A172 (cell line): ENCODE results near the gene SLC22A6. TPM values are rescaled to one million over a fixed set of nuclear protein-coding genes. Genes with fewer than 3 reads are reported as not detected.
"Not testable (repeated sequence)": the region's sequence is repeated elsewhere in the genome, so short reads cannot be mapped to it uniquely, and the experiment has no call there.

Experiments
- DNase-seq: peaks from one replicate; pipeline ENCODE4 v3.0.0-alpha.2; 2015; ENCODE audit warnings: low spot score
- total RNA-seq: library from RNA; depleted of rRNA; stranded (reverse); fragments of >200 nt; shearing (Covaris generic); gene quantifications from 2 replicates; pipeline ENCODE4 v1.2.3, GENCODE V29; 2014

The SLC22A6 gene
- total RNA-seq, 1 experiment from 2014 or later = not detected

DNA sequence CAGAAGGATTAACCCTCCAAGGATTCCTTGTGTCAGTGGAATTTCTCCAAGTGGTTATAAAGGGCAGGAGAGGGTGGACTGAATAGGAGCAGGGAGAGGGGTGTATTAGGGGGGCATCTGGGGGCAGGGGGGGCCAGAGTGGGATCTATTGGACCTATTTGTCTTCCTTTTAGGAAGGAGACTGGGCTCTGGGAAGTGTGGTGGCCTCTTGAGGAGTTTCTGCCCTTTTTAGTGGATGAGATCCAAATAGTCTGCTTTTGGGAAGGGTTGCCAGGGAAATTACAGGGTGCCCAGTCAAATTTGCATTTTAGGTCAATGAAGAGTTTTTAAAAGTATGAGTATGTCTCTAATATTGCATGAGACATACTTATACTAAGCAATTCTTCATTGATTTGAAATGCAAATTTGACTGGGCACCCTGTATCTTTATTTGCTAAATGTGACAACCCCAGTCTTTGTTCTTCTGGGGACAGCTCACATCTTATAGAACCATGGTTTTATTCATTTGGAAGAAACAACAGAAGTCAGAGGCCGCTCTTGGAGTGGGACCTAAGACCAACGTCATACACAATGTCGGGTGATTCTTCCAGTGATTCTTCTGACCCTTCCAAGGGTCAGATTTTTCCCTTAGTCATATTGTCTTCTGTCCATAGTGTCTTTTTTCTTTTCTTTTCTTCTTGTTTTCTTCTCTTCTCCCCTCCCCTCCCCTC lies 429 bp upstream of the SLC22A6 start:
- no peak for DNase-seq

DNA sequence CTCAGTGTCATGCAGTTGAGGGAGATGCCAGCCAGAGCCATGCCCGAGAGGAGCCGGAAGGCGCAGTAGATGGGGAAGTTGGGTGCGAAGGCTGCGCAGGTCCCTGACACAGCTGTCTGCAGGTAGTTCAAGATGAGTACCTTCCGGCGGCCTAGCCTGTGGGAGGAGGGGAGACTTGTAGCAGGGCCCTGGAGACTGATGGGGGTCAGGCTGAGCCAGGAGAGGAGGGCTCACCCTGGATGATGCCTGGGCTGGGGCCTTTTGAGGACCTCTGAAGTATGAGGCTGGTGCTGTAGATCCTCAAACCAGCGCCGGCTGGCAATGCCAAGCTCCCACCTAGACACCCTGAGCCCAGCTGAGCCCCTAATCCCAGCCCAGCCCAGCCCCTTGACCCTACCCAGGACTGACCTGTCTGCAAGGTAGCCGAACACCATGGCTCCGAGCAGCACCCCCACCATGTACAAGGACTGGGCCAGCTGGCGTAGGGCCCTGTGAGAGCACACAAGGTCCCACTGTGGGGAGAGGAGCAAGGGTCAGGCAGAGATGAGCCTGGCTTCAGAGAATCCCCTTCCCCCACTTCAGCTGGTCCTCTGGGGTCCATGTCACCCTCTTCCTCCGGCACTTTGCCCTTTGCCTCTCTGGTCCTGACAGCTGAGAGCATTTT lies 1.1 kb downstream of the SLC22A6 start:
- no peak for DNase-seq

DNA sequence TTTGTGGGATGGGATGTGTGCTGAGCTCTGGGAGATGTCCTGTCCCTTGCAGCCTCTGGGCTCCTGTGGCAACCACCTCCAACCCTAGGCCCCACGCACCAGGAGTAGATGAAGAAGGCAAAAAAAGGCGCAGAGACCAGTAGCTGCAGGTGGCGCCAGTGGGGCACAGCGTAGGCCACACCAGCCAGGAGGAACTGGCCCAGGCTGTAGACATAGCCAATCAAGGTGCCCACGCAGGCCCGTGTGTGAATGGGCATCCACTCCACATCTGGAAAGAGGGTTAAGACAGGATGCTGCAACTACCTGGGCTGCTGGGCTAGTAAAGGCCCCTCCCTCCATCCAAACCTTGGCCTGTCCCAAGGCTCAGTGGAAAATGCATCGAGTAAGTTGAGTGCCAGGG lies 3.0 kb downstream of the SLC22A6 start:
- DNase-seq = no peak

DNA sequence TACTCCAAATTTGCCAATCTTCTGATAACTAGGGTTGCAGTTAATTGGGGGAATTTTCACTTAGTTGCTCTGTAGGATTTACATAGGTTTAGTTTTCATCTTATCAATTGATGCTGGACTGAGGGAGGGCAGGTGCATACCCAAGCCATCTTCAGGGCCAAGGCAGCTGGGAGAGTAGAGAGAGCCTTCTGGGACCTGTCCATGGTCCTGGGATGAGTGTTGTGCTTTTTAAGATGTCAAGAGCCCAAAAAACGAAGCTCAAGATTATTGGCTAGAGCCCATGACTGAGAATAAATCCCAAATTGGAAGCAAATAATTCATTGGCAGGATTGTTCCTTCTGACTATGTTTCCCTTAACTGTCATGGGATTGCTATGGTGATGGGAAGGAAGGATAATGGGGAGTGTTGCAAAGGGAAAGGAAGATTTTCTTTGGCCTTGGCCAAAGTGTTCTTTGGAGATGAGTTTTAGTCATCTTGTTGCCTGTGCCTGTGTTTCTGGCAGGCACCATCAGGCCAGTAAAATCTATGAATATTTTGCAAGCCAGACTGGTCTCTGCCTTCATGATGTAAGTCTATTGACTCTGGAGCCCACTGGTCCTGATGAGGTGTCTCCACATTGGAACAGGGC lies 4.5 kb downstream of the SLC22A6 start:
- DNase-seq = peak; percentile 15

DNA sequence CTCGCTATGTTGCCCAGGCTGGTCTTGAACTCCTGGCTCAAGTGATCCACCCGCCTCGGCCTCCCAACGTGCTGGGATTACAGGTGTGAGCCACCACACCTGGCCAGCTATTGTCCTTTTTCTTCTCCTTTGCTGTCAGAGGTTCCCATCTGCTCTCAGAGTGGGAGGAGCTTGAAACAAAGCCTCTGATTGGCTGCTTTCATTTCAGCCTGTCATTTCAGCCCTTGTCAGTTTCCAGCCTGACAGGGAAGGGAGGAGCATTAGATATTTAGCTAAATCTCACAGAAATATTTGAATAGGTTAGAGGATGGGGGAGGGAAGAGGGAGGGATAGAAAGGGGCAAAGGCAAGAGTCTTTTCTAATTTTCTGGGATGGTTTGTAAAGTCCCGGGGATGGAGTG lies 8.7 kb downstream of the SLC22A6 start:
- no peak for DNase-seq

DNA sequence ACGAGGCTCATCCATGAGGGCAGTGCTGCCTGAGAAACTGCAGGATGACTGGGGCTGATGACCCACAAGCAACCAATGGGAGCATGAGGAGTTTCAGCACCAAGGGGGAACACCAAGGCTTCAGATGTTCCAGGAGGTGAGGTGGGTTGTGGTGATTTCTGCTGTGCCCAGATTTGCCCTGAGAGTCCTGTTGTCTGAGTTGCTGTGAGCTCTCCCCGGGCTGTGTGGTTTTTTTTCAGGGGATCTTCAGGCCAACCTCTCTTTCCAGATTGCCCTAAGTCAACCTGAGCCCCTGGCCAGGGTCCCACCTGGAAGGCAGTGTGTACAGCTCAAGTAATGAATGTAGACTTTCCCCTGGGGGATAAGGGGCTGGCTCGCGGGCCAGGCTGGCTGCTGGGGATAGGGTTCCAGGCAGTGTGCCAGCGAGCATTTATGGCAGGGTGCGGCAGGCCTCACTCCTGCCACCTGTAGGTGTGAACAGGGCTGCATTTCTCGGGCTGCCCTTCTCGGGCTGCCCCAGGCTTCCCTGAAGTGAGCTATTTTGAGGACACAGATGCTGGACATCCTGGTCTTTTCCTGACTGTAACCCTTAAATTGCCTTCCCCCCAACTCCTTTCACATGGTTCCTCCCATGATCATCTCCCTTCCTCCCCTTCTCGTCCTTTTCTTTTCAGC lies 9.8 kb downstream of the SLC22A6 start:
- DNase-seq = peak; percentile 40

DNA sequence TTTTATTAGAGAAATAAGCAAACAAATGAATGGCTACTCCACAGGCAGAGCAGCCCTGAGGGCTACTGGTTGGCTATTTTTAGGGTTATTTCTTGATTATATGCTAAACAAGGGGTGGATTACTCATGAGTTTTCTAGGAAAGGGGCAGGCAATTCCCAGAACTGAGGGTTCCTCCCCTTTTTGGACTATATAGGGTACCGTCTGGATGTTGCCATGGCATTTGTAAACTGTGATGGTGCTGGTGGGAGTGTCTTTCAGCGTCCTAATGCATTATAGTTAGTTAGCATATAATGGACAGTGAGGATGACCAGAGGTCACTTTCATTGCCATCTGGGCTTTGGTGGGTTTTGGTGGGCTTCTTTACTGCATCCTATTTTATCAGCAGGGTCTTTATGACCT lies 19.2 kb downstream of the SLC22A6 start:
- DNase-seq = no peak

DNA sequence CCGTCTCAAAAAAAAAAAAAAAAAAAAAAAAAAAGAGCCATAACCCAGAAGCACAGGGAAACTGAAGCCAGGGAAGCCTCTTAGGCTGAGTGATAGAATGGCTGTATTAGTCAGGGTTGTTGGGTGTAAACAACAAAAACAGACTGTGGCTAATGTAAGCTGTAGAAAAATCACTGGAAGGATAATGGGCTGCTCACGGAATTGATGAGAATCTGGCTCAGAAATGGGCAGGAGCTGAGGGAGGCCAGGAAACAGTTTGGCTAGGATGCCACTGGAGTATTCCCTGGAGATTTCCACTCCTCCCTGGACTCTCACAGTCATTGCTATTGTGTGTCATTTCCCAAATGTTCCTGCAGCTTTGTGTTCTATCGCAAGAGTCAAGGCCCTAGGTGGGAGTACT lies 22.4 kb downstream of the SLC22A6 start:
- DNase-seq = no peak

DNA sequence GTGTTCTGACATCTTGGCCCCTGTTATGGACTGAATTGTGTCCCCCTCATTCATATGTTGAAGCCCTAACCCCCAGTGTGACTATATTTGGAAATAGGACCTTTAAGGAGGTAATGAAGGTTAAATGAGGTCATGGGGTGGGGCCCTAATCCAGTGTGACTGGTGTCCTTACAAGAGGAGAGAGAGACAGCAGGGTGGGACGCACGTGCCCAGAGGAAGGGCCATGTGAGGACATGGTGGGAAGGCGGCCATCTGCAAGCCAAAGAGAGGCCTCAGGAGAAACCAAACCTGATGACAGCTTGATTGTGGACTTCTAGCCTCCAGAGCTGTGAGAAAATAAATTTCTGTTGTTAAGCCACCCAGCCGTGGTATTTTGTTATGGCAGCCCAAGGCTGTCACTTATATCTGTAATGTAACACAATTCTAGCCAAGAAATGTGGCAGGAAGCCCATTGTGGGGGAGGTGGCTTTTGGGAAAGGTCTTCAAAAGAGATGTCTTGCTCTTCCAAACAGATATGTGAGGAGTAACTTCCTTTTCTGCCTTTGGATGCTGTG lies 23.7 kb downstream of the SLC22A6 start:
- no peak for DNase-seq

DNA sequence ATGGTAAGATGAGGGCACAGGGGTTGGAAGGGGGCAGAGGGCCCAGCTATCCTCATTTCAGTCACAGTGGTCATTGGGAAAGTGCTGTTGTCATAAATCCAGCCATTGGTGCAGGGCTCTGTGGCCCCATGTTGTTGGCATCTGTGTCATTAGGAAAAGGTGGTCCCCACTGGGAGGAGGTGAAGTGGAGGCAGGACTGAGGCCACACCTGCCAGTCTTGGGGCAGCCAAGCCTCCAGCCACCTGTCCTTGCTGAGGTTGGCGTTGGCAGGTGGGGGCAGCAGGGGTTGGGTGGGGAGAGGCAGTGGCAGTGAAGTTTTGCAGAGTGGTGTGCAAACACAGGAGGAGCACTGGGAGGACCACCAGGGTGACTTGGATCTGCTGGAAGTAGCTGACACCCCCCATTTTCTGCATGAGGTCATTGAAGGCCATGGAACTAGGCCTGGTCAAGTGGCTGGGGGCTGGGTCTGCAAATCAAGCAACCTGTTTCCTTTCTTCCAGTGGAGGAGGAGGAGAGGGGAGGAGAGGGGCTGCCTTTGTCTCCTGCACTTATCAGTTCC lies 25.3 kb downstream of the SLC22A6 start:
- DNase-seq = no peak

DNA sequence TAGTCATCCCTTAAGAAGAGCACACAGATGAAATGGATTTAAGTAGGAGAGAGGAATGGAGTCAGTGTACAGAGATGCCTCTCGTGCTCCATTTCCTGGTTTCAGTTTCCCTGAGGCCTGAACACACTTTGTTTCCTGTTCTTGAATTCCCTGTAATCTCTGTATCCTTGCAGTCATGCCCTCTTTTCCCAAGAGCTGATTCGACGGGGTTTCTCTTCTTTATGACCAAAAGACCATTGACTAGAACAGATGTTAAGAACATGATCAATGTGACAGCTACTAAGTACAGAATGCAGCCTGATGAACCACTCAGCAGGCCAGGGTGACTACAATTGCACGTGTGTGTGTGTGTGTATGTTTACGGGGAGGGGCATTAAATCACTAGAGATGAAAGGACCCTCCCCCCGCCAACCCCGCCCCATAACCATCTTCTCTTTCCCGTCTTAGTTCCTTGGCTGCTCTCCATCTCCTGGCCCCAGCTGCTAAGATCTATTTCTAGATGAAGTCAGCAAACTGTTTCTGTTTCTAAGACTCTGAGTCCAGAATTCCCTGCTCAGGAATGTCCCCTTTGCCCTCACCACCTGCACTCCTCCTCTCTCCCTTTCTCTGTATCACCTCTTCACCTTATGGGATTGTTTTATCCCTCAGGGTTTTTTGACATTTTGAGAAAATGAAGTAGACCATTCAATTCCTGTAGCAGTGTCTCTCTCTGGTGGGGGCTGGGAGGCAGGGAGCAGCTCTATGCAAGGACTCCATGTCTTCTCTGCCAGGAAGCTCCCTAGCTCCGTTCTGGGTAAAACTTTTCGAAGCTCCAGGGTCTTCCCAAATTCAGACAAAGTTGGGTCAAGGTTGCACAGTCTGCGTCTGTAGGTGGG lies 26.0 kb downstream of the SLC22A6 start:
- DNase-seq = peak; percentile 70

DNA sequence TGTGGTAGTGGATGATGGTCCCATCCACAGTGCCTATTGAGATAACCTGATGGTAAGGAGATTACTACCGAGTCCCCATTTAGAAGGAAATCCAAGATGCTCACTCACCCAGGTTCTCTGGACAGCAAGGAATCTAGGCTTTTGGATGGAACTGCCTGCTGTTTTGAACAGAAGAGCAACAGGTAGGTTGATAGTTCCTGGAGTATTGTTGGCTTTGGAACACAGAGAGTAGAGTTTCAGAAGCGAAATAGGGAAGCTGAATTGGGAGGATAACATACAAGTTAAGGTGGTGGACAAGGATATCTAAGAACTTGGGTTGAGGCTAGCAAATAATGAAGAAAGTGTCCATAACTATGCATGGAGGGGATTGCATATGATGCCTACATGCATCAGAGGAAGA lies 27.6 kb downstream of the SLC22A6 start:
- no peak for DNase-seq

DNA sequence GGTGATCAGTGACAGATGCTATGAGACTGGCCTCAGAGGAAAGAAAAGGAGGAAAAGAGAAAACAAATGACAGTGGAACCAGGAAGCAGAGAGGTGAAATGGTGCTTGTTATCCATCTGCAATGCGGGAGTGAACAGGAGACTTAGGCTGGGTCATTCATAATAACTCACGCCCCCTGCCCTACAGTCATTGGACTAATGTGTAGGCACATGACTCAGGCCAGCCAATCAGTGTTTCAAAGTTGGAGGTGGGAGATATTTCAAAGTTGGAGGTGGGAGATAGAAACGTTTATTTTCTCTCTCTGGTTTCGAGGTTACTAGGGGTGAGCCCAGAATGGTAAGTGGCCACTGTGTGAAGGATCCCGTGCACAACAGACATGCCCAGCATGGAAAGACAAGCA lies 30.3 kb downstream of the SLC22A6 start:
- no peak for DNase-seq

DNA sequence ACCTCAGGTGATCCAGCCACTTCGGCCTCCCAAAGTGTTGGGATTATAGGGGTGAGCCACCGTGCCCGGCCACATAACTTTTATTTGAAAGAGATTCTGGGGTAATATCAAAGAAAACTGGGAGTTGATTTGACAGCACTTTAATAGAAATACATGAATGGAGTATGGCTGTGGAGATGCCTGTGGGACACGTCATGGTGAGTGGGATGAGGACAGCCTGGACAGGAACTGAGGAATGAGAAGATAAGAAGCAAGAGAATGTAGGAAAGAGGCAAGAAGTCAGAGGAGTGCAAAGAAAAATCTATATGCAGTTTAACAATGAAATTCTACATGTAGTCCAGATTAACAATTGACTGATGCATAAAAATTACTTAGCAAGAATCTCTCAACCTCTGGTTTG lies 31.0 kb downstream of the SLC22A6 start:
- no peak for DNase-seq

DNA sequence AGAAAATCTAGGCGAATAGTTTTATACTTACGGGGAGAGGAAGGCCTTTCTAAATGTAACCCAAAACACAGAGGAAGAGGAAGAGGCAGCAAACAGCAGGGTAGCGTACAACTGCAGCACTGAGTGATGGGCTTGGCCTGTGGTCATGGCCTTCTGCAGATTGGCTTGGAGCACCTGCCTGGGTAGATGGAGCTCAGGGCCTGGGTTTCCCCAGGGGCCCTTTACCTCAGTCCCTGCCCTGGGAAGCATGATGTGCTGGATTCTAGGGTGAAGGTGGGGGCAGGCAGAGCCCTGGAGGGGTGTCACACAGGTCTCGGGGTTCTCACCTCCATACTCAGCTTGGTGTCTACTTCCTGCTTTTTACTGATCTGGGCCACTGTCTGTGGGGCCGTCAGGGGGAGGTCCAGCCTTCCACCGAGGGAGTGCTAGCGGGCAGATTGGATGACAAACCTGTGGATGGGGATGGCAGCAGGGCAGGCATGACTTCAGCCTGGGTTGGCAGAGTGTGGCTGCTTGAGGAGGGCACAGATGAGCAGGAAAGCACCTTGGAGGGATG lies 35.9 kb downstream of the SLC22A6 start:
- DNase-seq = no peak

DNA sequence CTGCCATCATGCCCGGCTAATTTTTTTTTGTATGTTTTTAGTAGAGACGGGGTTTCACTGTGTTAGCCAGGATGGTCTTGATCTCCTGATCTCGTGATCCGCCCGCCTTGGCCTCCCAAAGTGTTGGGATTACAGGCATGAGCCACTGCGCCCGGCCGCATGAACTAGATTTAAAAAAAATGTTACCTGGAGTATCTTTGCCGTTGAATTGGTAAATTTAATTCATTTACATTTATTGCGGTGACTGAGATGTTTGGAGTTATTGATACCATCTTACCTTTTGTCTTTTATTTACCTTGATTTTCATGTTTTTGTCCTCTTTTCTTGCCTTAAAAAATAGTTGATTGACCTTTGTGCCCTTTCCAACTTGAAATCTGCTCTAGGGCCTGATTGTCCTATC lies 39.2 kb downstream of the SLC22A6 start:
- DNase-seq = not testable (repeated sequence)

DNA sequence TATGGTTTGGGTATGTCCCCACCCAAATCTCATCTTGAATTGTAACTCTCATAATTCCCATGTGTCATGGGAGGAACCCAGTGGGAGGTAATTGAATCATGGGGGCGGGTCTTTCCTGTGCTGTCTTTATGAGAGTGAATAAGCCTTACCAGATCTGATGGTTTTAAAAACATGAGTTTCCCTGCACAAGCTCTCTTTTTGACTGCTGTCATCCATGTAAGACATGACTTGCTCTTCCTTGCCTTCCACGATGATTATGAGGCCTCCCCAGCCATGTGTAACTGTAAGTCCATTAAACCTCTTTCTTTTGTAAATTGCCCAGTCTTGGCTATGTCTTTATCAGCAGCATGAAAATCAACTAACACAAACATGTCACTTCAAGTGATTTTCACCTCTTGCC lies 47.2 kb downstream of the SLC22A6 start:
- DNase-seq = not testable (repeated sequence)

DNA sequence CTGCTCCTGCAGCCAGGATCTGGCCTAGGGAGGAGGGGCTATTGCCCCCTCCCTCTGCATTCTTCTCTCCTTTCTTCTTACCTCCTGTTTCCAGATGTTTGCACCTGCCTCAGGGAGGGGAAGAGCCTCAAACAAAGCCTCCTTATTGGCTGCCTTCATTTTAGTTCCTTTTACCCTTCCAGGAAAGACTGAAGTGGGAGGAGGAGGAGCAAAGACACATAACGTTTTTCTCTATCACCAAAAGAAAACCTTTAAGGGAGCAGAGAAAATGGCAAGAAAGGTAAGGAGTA lies 50.3 kb downstream of the SLC22A6 start:
- DNase-seq = no peak

DNA sequence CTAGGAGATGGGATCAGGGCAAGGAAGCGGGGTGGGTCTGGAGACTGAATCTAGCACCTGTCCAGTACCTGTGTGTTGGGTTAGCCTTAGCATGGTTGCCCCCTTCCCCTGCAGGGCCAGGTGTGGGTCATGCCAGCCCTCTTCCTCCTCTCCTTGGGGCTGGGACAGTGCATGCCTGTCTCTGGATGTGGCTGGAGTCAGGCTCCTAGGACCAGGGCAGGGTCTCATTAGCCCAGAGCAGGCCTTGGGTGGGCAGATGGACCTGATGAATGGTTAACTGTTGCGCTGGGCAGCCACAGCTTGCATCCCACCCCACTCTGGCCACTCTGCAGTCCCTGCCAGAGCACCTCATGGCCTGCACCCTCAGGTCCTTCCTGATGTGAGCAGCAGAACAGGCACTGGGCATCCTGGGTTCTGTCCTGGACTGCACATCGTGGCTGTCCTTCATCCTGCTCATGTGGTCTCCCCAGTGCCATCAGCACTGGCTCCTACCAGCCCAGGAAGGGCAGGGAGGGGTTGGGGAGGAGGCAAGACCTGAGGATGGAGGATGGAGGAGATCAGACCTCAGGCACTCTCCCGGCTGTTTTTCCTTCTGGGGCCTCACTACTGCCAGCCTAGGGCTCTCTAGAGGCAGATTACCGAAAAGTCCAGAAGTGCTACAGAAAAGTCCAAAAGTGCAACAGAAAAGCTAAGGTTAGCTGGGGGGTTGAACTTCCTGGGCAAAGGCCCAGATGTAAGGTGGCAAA lies 50.8 kb downstream of the SLC22A6 start:
- no peak for DNase-seq

DNA sequence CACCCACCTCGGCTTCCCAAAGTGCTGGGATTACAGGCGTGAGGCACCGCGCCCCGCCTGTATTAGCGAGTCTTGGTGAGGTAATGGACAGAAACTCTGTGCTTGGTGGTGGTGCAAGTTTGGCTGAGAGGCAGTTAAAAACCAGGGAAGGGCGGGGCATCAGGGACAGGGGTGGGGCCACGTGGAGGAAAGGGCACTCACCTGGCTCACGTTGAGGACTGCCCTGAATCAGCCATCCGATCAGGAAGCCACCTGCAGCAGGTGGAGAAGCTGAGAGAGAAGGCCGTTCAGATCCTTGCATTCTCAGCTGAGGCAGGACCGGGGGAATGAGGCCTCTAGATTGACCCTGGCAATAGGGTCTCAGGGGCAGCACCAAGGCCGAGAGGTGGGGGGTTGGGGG lies 51.5 kb downstream of the SLC22A6 start:
- DNase-seq = no peak
